ENCODE measurements around the gene C20orf202. TPM values are rescaled to one million over a fixed set of nuclear protein-coding genes. Genes with fewer than 3 reads are reported as not detected.

C20orf202 gene
- total RNA-seq, 1 donor from 2014 or later = not detected

- Mint-ChIP-seq H3K4me1 (ENCODE audit: low read depth, unreplicated experiment) (no peaks in the 10 kb centered on the region), H3K9me3 (ENCODE audit: unreplicated experiment) (no peaks in the 10 kb centered on the region), H3K27ac (ENCODE audit: unreplicated experiment) (no peak overlapping the region), H3K36me3 (ENCODE audit: unreplicated experiment) (peaks cover 11% of the 10 kb centered on the region), H3K4me3 (ENCODE audit: unreplicated experiment) (no peak overlapping the region), H3K27me3 (ENCODE audit: unreplicated experiment) (peaks cover 11% of the 10 kb centered on the region)
- DNase-seq = no peak
- TF ChIP-seq CTCF (IDR thresholded peaks at IDR 0.05; ENCODE audit: partially characterized antibody, unreplicated experiment) = no peak
These were observed 28.5 kb upstream of the C20orf202 start for GRCh38 chr20:1174787-1175186.

DNA sequence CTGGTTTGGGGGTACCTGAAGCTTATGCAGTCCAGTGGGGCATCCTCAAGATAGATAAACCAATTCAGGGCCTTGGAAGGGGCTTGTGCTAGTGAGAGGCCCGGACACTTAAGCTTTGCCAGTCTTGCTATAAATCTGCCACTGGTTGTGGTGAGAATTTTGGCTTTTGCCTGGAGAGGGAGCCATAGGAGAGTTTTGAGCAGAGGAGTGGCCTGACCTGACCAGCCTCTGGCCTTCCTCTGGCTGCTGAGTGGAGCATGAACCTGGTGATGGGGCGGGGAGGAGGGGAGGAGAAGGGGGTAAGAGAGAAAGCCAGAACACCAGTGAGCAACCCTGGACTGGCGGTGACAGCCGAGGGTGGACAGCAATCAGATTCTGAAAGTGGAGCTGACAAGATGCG is 25.6 kb upstream of the C20orf202 start:
- no peak overlapping the region for H3K27ac Mint-ChIP-seq (ENCODE audit: unreplicated experiment)

GRCh38 chr20:1178103-1178502 is 25.2 kb upstream of the C20orf202 start:
- Mint-ChIP-seq H3K27ac (ENCODE audit: unreplicated experiment) (no peak overlapping the region), H3K4me1 (ENCODE audit: low read depth, unreplicated experiment) (no peaks in the 10 kb centered on the region), H3K9me3 (ENCODE audit: unreplicated experiment) (peaks cover 4% of the 10 kb centered on the region), H3K4me3 (ENCODE audit: unreplicated experiment) (no peak overlapping the region), H3K27me3 (ENCODE audit: unreplicated experiment) (peaks cover 18% of the 10 kb centered on the region), H3K36me3 (ENCODE audit: unreplicated experiment) (peaks cover 6% of the 10 kb centered on the region)
- TF ChIP-seq CTCF (IDR thresholded peaks at IDR 0.05; ENCODE audit: partially characterized antibody, unreplicated experiment) = no peak
- no peak for DNase-seq

More for the DNA sequence above, 25.6 kb upstream of the C20orf202 start:
- Mint-ChIP-seq H3K4me3 (ENCODE audit: unreplicated experiment) (no peak overlapping the region), H3K9me3 (ENCODE audit: unreplicated experiment) (peaks cover 1% of the 10 kb centered on the region), H3K27me3 (ENCODE audit: unreplicated experiment) (peaks cover 14% of the 10 kb centered on the region), H3K36me3 (ENCODE audit: unreplicated experiment) (peaks cover 6% of the 10 kb centered on the region), H3K4me1 (ENCODE audit: low read depth, unreplicated experiment) (no peaks in the 10 kb centered on the region)
- DNase-seq = no peak
- TF ChIP-seq CTCF (IDR thresholded peaks at IDR 0.05; ENCODE audit: partially characterized antibody, unreplicated experiment) = no peak

DNA sequence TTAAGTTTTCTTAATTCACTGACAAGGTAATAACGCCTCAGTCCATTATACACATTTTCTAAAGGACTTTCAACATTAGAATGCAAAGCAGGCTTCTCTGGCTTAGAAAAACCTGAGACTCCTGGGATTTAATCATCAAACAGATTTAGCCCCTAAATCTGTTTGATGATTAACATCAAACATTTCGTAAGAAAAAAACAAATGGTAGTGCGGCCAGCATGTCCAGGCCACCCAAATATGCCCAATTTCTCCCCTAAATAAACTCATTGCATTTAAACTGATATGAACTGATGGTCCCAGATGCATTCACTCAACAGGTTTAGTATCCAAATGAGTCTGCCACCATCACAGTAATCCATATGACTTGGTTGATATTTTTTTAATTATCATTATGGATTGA is 24.6 kb upstream of the C20orf202 start:
- H3K4me1 Mint-ChIP-seq (ENCODE audit: low read depth, unreplicated experiment) = no peaks in the 10 kb centered on the region
- H3K4me3 Mint-ChIP-seq (ENCODE audit: unreplicated experiment) = no peak overlapping the region
- no peak overlapping the region for H3K27ac Mint-ChIP-seq (ENCODE audit: unreplicated experiment)
- peaks cover 20% of the 10 kb centered on the region for H3K27me3 Mint-ChIP-seq (ENCODE audit: unreplicated experiment)
- H3K9me3 Mint-ChIP-seq (ENCODE audit: unreplicated experiment) = peaks cover 8% of the 10 kb centered on the region
- peaks cover 6% of the 10 kb centered on the region for H3K36me3 Mint-ChIP-seq (ENCODE audit: unreplicated experiment)
- no peak for TF ChIP-seq CTCF (IDR thresholded peaks at IDR 0.05; ENCODE audit: partially characterized antibody, unreplicated experiment)
- no peak for DNase-seq

- Mint-ChIP-seq H3K4me3 (ENCODE audit: unreplicated experiment) (no peak overlapping the region), H3K36me3 (ENCODE audit: unreplicated experiment) (no peaks in the 10 kb centered on the region), H3K27me3 (ENCODE audit: unreplicated experiment) (peaks cover 28% of the 10 kb centered on the region), H3K4me1 (ENCODE audit: low read depth, unreplicated experiment) (no peaks in the 10 kb centered on the region), H3K27ac (ENCODE audit: unreplicated experiment) (no peak overlapping the region), H3K9me3 (ENCODE audit: unreplicated experiment) (peaks cover 16% of the 10 kb centered on the region)
- DNase-seq = no peak
- TF ChIP-seq CTCF (IDR thresholded peaks at IDR 0.05; ENCODE audit: partially characterized antibody, unreplicated experiment) = no peak
These were observed 22.3 kb upstream of the C20orf202 start for GRCh38 chr20:1180949-1181348.

Measured in glutamatergic neuron (in vitro differentiated cells).